ENCODE measurements around the gene SEMA4D. TPM values are rescaled to one million over a fixed set of nuclear protein-coding genes. Genes with fewer than 3 reads are reported as not detected.

SEMA4D gene
- total RNA-seq, 1 donor = 0.43 TPM

DNA sequence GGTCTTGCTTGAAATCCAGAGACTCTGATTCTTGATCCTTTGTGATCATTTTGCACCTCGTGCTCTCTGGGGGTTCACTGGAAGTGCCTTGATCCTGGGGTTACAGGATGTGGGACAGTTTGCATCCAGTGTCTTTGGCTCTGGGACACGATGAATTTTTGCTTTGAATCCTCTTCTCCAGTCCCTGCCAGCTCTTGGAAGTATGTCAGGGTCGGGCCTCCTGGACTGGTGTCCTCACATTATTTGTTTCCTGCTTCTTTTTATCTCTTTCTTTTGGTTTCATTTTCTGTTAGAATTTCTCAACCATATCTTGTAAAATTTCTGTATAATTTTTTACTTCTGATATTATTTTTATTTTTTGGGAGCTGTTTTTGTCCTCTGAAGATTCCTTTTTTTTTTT, 145.5 kb downstream of the SEMA4D start:
- no peak for DNase-seq (ENCODE audit: low read depth)
- TF ChIP-seq, protein P1, sequence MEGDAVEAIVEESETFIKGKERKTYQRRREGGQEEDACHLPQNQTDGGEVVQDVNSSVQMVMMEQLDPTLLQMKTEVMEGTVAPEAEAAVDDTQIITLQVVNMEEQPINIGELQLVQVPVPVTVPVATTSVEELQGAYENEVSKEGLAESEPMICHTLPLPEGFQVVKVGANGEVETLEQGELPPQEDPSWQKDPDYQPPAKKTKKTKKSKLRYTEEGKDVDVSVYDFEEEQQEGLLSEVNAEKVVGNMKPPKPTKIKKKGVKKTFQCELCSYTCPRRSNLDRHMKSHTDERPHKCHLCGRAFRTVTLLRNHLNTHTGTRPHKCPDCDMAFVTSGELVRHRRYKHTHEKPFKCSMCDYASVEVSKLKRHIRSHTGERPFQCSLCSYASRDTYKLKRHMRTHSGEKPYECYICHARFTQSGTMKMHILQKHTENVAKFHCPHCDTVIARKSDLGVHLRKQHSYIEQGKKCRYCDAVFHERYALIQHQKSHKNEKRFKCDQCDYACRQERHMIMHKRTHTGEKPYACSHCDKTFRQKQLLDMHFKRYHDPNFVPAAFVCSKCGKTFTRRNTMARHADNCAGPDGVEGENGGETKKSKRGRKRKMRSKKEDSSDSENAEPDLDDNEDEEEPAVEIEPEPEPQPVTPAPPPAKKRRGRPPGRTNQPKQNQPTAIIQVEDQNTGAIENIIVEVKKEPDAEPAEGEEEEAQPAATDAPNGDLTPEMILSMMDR (IDR thresholded peaks at IDR 0.05; ENCODE audit: insufficient read depth, low read depth, low read length) = no peak
- no peak overlapping the region for H3K4me3 ChIP-seq (ENCODE audit: low read depth, low read length)

DNA sequence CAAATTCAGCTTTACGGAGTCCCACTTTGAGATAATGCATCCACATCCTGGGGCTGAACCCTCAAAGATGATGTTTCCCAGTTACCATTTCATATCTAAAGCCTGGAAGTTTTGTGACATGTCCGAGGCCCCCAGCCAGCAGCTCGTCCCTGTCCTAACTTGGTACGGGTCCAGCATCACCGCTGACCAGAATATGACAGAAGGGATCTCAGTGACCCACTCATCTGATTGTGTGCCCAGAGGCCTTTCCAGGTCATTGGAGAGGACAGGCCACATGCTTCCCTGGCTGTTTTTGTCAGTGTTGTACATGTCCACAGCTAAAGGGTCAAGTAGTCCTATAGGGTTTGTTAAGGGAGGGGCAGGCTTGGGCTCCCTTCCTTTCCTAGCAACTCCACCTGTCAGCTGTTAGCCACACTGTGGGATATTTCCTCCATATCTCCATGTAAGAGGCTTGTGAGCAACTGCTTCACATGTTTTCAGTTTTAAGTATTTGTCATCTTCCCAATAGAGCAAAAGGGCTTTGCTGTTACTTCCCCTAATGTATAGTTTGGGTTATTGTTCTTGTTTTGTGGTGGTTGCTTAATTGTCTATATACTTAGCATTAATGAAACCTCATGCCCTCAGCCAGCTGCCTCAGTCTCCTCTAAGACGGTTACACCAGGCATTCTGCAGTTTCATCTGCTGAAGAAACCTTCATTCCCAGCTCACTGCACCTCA, 146.2 kb downstream of the SEMA4D start:
- DNase-seq (ENCODE audit: low read depth) = no peak
- TF ChIP-seq, protein P1 (IDR thresholded peaks at IDR 0.05; ENCODE audit: insufficient read depth, low read depth, low read length) = no peak
- no peak overlapping the region for H3K4me3 ChIP-seq (ENCODE audit: low read depth, low read length)

GRCh38 chr9:89350988-89351557, 146.8 kb downstream of the SEMA4D start:
- no peak for DNase-seq (ENCODE audit: low read depth)
- H3K4me3 ChIP-seq (ENCODE audit: low read depth, low read length) = no peak overlapping the region
- TF ChIP-seq, protein P1 (IDR thresholded peaks at IDR 0.05; ENCODE audit: insufficient read depth, low read depth, low read length) = no peak

GRCh38 chr9:89349607-89350006, 148.3 kb downstream of the SEMA4D start:
- DNase-seq (ENCODE audit: low read depth) = no peak
- TF ChIP-seq, protein P1 (IDR thresholded peaks at IDR 0.05; ENCODE audit: insufficient read depth, low read depth, low read length) = no peak
- no peak overlapping the region for H3K4me3 ChIP-seq (ENCODE audit: low read depth, low read length)

DNA sequence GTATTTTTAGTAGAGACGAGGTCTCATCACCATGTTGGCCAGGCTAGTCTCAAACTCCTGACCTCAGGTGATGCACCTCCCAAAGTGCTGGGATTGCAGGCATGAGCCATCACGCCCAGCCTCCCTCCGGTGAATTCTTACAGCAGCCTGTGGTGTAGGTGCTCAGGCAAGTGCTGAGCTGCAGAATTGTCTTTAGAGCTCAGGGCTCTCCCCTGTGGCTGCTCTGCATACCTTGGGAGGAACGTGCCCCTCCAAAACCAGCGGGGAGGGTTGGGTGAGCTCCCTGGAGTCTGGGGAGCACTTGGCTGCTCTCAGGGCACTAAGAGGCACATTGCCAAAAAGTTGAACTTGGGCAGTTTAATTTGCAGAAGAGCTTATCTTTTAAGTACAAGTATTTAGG, 150.3 kb downstream of the SEMA4D start:
- H3K4me3 ChIP-seq (ENCODE audit: low read depth, low read length) = no peak overlapping the region
- DNase-seq (ENCODE audit: low read depth) = no peak
- TF ChIP-seq, protein P1 (IDR thresholded peaks at IDR 0.05; ENCODE audit: insufficient read depth, low read depth, low read length) = no peak

- no peak overlapping the region for H3K4me3 ChIP-seq (ENCODE audit: low read depth, low read length)
- TF ChIP-seq, protein P1 (IDR thresholded peaks at IDR 0.05; ENCODE audit: insufficient read depth, low read depth, low read length) = no peak
- no peak for DNase-seq (ENCODE audit: low read depth)
Observed at GRCh38 chr9:89346696-89347095, 151.2 kb downstream of the SEMA4D start.

Data from fibroblast of villous mesenchyme (primary cell).